H1 (cell line): ENCODE measurements around the gene SPATA13. TPM values are rescaled to one million over a fixed set of nuclear protein-coding genes. Genes with fewer than 3 reads are reported as not detected.

Source experiments
- CTCF ChIA-PET: fragments of 300-600 bp; sonication (Branson Sonifier 250); formaldehyde crosslinking; loops from one replicate; lab custom pipeline; 2021; ENCODE audit not compliant: partially characterized antibody; lab: Charles Lee
- POLR2A ChIA-PET: fragments of 300-600 bp; sonication (Branson Sonifier 250); formaldehyde crosslinking; loops from one replicate; lab custom pipeline; 2021; ENCODE audit warnings: inconsistent platforms; ENCODE audit not compliant: partially characterized antibody; lab: Charles Lee
- DNase-seq, 2 experiments: peaks; one replicate each; pipeline versions ENCODE4 v3.0.0 to v3.0.0-alpha.2; 2010 to 2022; ENCODE audit warnings: low spot score in 2 of 2, low read depth in 1 of 2, mixed read lengths in 1 of 2
- FAIRE-seq: peaks from 2 replicates; lab custom pipeline; 2011; peaks lifted over from hg19 to GRCh38; lab: Jason Lieb, UNC
- H2AFZ ChIP-seq: 2 replicates; pipeline ENCODE4 v1.8.1; 2012; ENCODE audit warnings: low read length, inconsistent platforms
- H2AK5ac ChIP-seq: 2 replicates; pipeline ENCODE4 v1.6.1; 2013; ENCODE audit warnings: low read depth, low read length
- H2BK120ac ChIP-seq: replicated peaks from 2 replicates; pipeline ENCODE3; 2013; ENCODE audit warnings: low read depth, low read length, inconsistent platforms
- H2BK12ac ChIP-seq: 2 replicates; pipeline ENCODE4 v1.6.1; 2013; ENCODE audit warnings: low read depth, low read length
- H2BK15ac ChIP-seq: 2 replicates; pipeline ENCODE4 v1.6.1; 2013; ENCODE audit warnings: low read length
- H2BK20ac ChIP-seq: 2 replicates; pipeline ENCODE4 v1.6.1; 2013; ENCODE audit warnings: low read length
- H2BK5ac ChIP-seq: 2 replicates; pipeline ENCODE4 v1.6.1; 2013; ENCODE audit warnings: low read depth, low read length
- H3K14ac ChIP-seq: 2 replicates; pipeline ENCODE4 v1.6.1; 2013; ENCODE audit warnings: inconsistent platforms; ENCODE audit not compliant: insufficient read length
- H3K18ac ChIP-seq: 2 replicates; pipeline ENCODE4 v1.6.1; 2013; ENCODE audit warnings: low read length; ENCODE audit errors: extremely low read depth
- H3K23ac ChIP-seq: 2 replicates; pipeline ENCODE4 v1.6.1; 2013; ENCODE audit warnings: inconsistent platforms; ENCODE audit not compliant: insufficient read length
- H3K23me2 ChIP-seq: 2 replicates; pipeline ENCODE4 v1.6.1; 2013; ENCODE audit warnings: low read depth, low read length
- H3K27ac ChIP-seq: 2 replicates; pipeline ENCODE4 v1.6.1; 2011; ENCODE audit warnings: low read depth, low read length, inconsistent platforms
- H3K27me3 ChIP-seq, 4 experiments: replicated peaks in 1 of 4; 1 replicate in 1 of 4; 2 replicates in 3 of 4; pipeline versions ENCODE4 v1.6.1 to v1.8.1; 2011 to 2013; ENCODE audit warnings: low read length in 3 of 4, mild to moderate bottlenecking in 3 of 4, inconsistent platforms in 2 of 4, mixed read lengths in 2 of 4, moderate library complexity in 1 of 4; ENCODE audit not compliant: control insufficient read depth in 3 of 4, insufficient read depth in 3 of 4; ENCODE audit errors: extremely low read depth in 1 of 4
- H3K36me3 ChIP-seq, 4 experiments: 2 replicates each; pipeline versions ENCODE4 v1.6.1 to v1.8.1; 2011 to 2013; ENCODE audit warnings: mild to moderate bottlenecking in 4 of 4, low read length in 3 of 4, moderate library complexity in 2 of 4, control low read depth in 1 of 4, inconsistent platforms in 1 of 4; ENCODE audit not compliant: insufficient read depth in 4 of 4, control insufficient read depth in 2 of 4
- H3K4ac ChIP-seq: replicated peaks from 2 replicates; pipeline ENCODE3; 2013; ENCODE audit warnings: low read length, low read depth, mixed read lengths, inconsistent platforms; ENCODE audit not compliant: insufficient read length
- H3K4me1 ChIP-seq, 4 experiments: replicated peaks in 1 of 4; 1 replicate in 1 of 4; 2 replicates in 3 of 4; pipeline versions ENCODE4 v1.6.1 to v1.8.1; 2011 to 2013; ENCODE audit warnings: low read length in 3 of 4, inconsistent platforms in 2 of 4, mixed read lengths in 1 of 4; ENCODE audit not compliant: insufficient read depth in 4 of 4, control insufficient read depth in 3 of 4
- H3K4me2 ChIP-seq, 2 experiments: 2 replicates each; pipeline versions ENCODE4 v1.6.1 to v1.8.1; 2011 to 2013; ENCODE audit warnings: low read depth in 2 of 2, low read length in 2 of 2, control low read depth in 1 of 2, inconsistent platforms in 1 of 2, mild to moderate bottlenecking in 1 of 2; ENCODE audit not compliant: insufficient read depth in 1 of 2
- H3K4me3 ChIP-seq, 4 experiments: fragments of 200-600, 300-600 bp in 1 of 4; sonication (generic), shearing (Covaris generic), sonication (Bioruptor Twin) in 1 of 4; 2 replicates each; pipeline versions ENCODE4 v1.5.1 to v1.8.1; 2011 to 2016; ENCODE audit warnings: low read length in 4 of 4, low read depth in 3 of 4, control low read depth in 2 of 4, inconsistent platforms in 2 of 4, mild to moderate bottlenecking in 2 of 4, mixed read lengths in 1 of 4, moderate library complexity in 1 of 4; ENCODE audit not compliant: insufficient read depth in 2 of 4; ENCODE audit errors: extremely low read depth in 1 of 4
- H3K56ac ChIP-seq: replicated peaks from 2 replicates; pipeline ENCODE3; 2013; ENCODE audit warnings: low read depth, mild to moderate bottlenecking, mixed read lengths, low read length, inconsistent platforms; ENCODE audit not compliant: insufficient read length
- H3K79me1 ChIP-seq: 2 replicates; pipeline ENCODE4 v1.6.1; 2013; ENCODE audit warnings: low read depth, low read length, control low read depth
- H3K79me2 ChIP-seq, 2 experiments: 2 replicates each; pipeline versions ENCODE4 v1.6.1 to v1.8.1; 2012 to 2013; ENCODE audit warnings: low read length in 2 of 2, mild to moderate bottlenecking in 2 of 2, inconsistent platforms in 1 of 2; ENCODE audit not compliant: insufficient read depth in 2 of 2, control insufficient read depth in 1 of 2
- H3K9ac ChIP-seq, 4 experiments: replicated peaks in 1 of 4; 1 replicate in 1 of 4; 2 replicates in 3 of 4; pipeline versions ENCODE4 v1.6.1 to v1.8.1; 2011 to 2013; ENCODE audit warnings: low read depth in 3 of 4, low read length in 3 of 4, control low read depth in 2 of 4, mild to moderate bottlenecking in 2 of 4, moderate library complexity in 2 of 4, inconsistent platforms in 1 of 4; ENCODE audit errors: extremely low read depth in 1 of 4
- H3K9me3 ChIP-seq, 2 experiments: 2 replicates each; pipeline versions ENCODE4 v1.6.1 to v1.8.1; 2012 to 2013; ENCODE audit warnings: mild to moderate bottlenecking in 2 of 2, moderate library complexity in 2 of 2, control low read depth in 1 of 2, inconsistent platforms in 1 of 2, low read depth in 1 of 2, low read length in 1 of 2, mixed read lengths in 1 of 2; ENCODE audit not compliant: insufficient read depth in 2 of 2
- H4K20me1 ChIP-seq, 2 experiments: replicated peaks in 1 of 2; 2 replicates each; pipeline versions ENCODE3 to v1.8.1; 2011 to 2013; ENCODE audit warnings: inconsistent platforms in 2 of 2, low read length in 2 of 2, mild to moderate bottlenecking in 1 of 2; ENCODE audit not compliant: insufficient read depth in 2 of 2, control insufficient read depth in 1 of 2
- H4K5ac ChIP-seq: 2 replicates; pipeline ENCODE4 v1.6.1; 2013; ENCODE audit warnings: low read length, low read depth, mixed read lengths, inconsistent platforms; ENCODE audit not compliant: insufficient read length
- H4K8ac ChIP-seq: 2 replicates; pipeline ENCODE4 v1.8.0; 2013; ENCODE audit warnings: mild to moderate bottlenecking, moderate library complexity, low read length, inconsistent platforms; ENCODE audit not compliant: insufficient read depth; ENCODE audit errors: extremely low read depth
- H4K91ac ChIP-seq: replicated peaks from 2 replicates; pipeline ENCODE3; 2013; ENCODE audit warnings: low read length, mixed read lengths, inconsistent platforms; ENCODE audit not compliant: insufficient read length
- EGR1 ChIP-seq: IDR thresholded peaks from 2 replicates; pipeline ENCODE4 v1.6.1; 2011; ENCODE audit warnings: low read depth, low read length, borderline replicate concordance
- PHF8 ChIP-seq: fragments of 200-600 bp; sonication (generic); conservative IDR thresholded peaks from 2 replicates; pipeline ENCODE4 v1.7.1; 2012; ENCODE audit warnings: low read depth, mild to moderate bottlenecking, inconsistent platforms, low read length, moderate library complexity
- RAD21 ChIP-seq, 2 experiments: IDR thresholded peaks in 1 of 2; conservative IDR thresholded peaks in 1 of 2; 2 replicates each; pipeline ENCODE4 v1.6.1; 2011; ENCODE audit warnings: low read depth in 2 of 2, low read length in 2 of 2, improper control_type of control experiment in 1 of 2, inconsistent platforms in 1 of 2, mild to moderate bottlenecking in 1 of 2, moderate library complexity in 1 of 2
- WGBS, 2 experiments: shearing (Covaris generic) in 1 of 2; methylation state at CpG; one replicate each; pipeline versions ENCODE4 v1.1.6 to v1.1.7; 2013 to 2015; ENCODE audit warnings: low lambda C conversion rate in 2 of 2, mixed read lengths in 2 of 2, inconsistent platforms in 1 of 2, low coverage in 1 of 2, missing lambda C conversion rate in 1 of 2; ENCODE audit not compliant: insufficient replicate concordance in 2 of 2, insufficient coverage in 1 of 2, insufficient read length in 1 of 2; ENCODE audit errors: extremely low coverage in 1 of 2, missing lambda C conversion rate in 1 of 2; 5-methylcytosine and 5-hydroxymethylcytosine counted together
- polyA plus RNA-seq, 7 experiments: library from polyadenylated mRNA; depleted of rRNA in 3 of 7; stranded (reverse) in 5 of 7; unstranded in 2 of 7; fragments of >200 nt in 5 of 7; fragments of 200-250 nt in 2 of 7; gene quantifications; 1 replicate in 5 of 7; 2 replicates in 1 of 7; 4 replicates in 1 of 7; pipeline versions ENCODE4 v1.2.1 to v1.2.3, GENCODE V29; 2011 to 2013; ENCODE audit warnings: missing spikeins in 2 of 7, mixed read lengths in 2 of 7
- total RNA-seq: library from RNA; stranded (reverse); fragmentation: NEBNext Ultra II Directional; extraction: Animal tissue kit (Norgen Biotek cat#: 25700); gene quantifications from 2 replicates; pipeline ENCODE4 v1.2.1, GENCODE V29; 2021

SPATA13 gene
- total and polyA plus RNA-seq, 2 of the 8 experiments (the other 6 are each of a cell fraction or from before 2014, with no cell fraction given), result 12.6 to 30.9 TPM

GRCh38 chr13:24353736-24354135, 193.2 kb downstream of the SPATA13 start:
- Histone ChIP-seq H3K79me2 (no peaks in the 10 kb centered on the region), H2BK20ac (no peak overlapping the region), H2AK5ac (no peak overlapping the region), H3K36me3 (peaks cover 0 to 7% (median 0%) of the 10 kb centered on the region in 4 experiments; a peak in 1 of 8 replicates), H3K4me2 (no peak overlapping the region), H2BK12ac (no peak overlapping the region), H3K4ac (no peak overlapping the region), H3K56ac (no peak overlapping the region), H3K14ac (no peak overlapping the region), H4K8ac (no peak overlapping the region), H3K9me3 (peaks cover 0 to 11% of the 10 kb centered on the region in 2 experiments; a peak in 2 of 4 replicates), H4K20me1 (peaks cover 0 to 13% of the 10 kb centered on the region in 2 experiments), H3K27me3 (peaks cover 0 to 2% (median 0%) of the 10 kb centered on the region in 4 experiments; a peak in 1 of 7 replicates), H3K79me1 (no peaks in the 10 kb centered on the region), H3K18ac (no peak overlapping the region), H2AFZ (no peak overlapping the region), H4K5ac (no peak overlapping the region), H4K91ac (no peak overlapping the region), H2BK120ac (no peak overlapping the region), H2BK5ac (no peak overlapping the region), H3K4me3 (no peak overlapping the region), H3K23me2 (peaks cover 15% of the 10 kb centered on the region), H3K9ac (no peak overlapping the region), H2BK15ac (no peak overlapping the region), H3K4me1 (no peaks in the 10 kb centered on the region), H3K27ac (no peak overlapping the region), H3K23ac (no peak overlapping the region)
- TF ChIP-seq EGR1, result no peak
- no peak for TF ChIP-seq RAD21 (IDR thresholded peaks at IDR 0.05 in 1 of 2, conservative IDR thresholded peaks at IDR 0.05 in 1 of 2; ENCODE audit: low read depth in 2 of 2, low read length in 2 of 2)
- TF ChIP-seq PHF8, result no peak
- DNase-seq (no peak), FAIRE-seq (no peak)
- POLR2A ChIA-PET, result no interaction called here
- CTCF ChIA-PET, result no interaction called here
- 82% methylated on average over 1 of the region's 1 CpG; no CpG with 5 or more reads in 1 of the 2 experiments for WGBS, 2 experiments
